ENCODE data around the gene TMEM225B.

DNA sequence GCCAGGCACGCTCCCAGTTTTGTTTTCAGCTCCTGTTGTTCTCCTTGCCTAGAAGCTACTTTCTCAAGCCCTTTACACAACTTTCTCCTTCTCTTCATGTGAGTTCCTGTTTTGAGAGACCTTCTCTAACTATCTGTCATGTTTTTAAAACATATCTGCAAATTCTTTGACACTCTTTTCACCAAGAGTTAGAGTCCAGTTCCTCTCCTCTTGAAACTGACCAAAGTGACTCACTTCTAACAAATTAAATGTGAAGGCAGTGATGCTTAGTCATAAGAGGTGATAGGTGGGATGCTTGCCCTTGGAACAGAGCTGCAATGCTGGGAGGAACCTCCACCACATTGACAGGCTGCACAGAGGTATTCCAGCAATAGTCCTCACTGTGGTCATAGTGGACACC is 44.0 kb downstream of the TMEM225B start:
- TF ChIP-seq, protein P1, sequence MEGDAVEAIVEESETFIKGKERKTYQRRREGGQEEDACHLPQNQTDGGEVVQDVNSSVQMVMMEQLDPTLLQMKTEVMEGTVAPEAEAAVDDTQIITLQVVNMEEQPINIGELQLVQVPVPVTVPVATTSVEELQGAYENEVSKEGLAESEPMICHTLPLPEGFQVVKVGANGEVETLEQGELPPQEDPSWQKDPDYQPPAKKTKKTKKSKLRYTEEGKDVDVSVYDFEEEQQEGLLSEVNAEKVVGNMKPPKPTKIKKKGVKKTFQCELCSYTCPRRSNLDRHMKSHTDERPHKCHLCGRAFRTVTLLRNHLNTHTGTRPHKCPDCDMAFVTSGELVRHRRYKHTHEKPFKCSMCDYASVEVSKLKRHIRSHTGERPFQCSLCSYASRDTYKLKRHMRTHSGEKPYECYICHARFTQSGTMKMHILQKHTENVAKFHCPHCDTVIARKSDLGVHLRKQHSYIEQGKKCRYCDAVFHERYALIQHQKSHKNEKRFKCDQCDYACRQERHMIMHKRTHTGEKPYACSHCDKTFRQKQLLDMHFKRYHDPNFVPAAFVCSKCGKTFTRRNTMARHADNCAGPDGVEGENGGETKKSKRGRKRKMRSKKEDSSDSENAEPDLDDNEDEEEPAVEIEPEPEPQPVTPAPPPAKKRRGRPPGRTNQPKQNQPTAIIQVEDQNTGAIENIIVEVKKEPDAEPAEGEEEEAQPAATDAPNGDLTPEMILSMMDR (IDR thresholded peaks at IDR 0.05), result no peak
- no peak for TF ChIP-seq EZH2 (IDR thresholded peaks at IDR 0.05; ENCODE audit: borderline replicate concordance, insufficient read depth, low read depth, low read length, poor library complexity, severe bottlenecking)

Measured in B cell (primary cell).